22Rv1 (cell line): Measurements from ENCODE around the gene ANXA6.

ENCODE experiments used
- ZFX ChIP-seq: fragments of 450-650 bp; IDR thresholded peaks from 2 replicates; pipeline ENCODE4 v1.6.1; 2017; ENCODE audit warnings: antibody characterized with exemption, borderline replicate concordance
- TF ChIP-seq, protein P1 (sequence below): fragments of 450-650 bp; IDR thresholded peaks from 2 replicates; pipeline ENCODE4 v1.5.1; 2017; ENCODE audit warnings: mild to moderate bottlenecking

DNA sequence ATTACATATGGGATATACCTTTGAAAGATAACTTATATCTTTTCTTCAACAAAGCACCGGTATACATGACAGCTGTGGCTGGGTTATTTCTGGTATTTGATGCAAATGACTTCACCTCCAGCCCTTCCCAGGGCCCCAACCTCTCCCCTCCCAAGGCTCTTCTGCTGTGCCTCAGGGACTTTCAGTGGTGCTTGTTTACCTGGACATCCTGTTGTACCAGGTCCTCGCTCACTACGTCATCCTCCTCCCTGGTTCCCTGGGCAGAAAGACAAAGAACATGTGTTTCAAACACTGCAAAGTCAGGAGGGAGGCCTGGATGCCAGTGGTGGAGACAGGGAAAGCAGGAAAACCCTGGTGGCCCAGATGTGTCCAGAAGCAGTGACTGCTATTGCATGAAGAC lies 23.4 kb downstream of the ANXA6 start:
- TF ChIP-seq, protein P1, sequence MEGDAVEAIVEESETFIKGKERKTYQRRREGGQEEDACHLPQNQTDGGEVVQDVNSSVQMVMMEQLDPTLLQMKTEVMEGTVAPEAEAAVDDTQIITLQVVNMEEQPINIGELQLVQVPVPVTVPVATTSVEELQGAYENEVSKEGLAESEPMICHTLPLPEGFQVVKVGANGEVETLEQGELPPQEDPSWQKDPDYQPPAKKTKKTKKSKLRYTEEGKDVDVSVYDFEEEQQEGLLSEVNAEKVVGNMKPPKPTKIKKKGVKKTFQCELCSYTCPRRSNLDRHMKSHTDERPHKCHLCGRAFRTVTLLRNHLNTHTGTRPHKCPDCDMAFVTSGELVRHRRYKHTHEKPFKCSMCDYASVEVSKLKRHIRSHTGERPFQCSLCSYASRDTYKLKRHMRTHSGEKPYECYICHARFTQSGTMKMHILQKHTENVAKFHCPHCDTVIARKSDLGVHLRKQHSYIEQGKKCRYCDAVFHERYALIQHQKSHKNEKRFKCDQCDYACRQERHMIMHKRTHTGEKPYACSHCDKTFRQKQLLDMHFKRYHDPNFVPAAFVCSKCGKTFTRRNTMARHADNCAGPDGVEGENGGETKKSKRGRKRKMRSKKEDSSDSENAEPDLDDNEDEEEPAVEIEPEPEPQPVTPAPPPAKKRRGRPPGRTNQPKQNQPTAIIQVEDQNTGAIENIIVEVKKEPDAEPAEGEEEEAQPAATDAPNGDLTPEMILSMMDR = no peak
- no peak for TF ChIP-seq ZFX
